ENCODE data around the gene ZCCHC17. TPM values are rescaled to one million over a fixed set of nuclear protein-coding genes. Genes with fewer than 3 reads are reported as not detected.

Gene ZCCHC17
- total RNA-seq, 1 donor from 2014 or later: 17.4 TPM

DNA sequence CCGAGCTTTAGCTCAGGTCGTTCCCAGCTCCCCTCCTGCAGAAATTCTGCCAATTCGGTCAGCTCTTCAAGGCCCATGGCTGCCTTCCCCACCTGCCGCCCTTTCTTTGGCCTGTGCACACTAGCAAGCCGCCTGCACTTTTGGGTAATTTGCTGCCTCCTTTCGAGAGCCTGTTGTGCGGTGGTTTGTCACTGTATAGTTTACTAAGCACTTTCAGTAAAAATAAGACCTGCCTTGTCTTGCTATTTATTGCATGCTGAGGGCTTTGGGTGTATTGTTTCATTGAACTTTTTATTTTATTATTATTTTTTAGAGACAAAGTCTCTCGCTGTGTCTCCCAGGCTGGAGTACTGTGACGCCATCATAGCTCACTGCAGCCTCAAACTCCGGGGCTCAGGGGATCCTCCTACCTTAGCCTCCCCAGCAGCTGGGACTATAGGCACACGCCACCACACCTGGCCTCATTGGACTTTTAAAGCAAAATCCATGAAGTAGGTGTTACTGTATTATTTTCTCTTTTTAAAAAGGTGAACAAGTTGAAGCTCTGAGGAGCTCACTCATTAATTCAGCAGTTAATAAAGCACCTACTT, 77.2 kb downstream of the ZCCHC17 start:
- Histone ChIP-seq H3K27me3 (no peaks in the 10 kb centered on the region), H3K36me3 (no peaks in the 10 kb centered on the region), H3K9me3 (no peaks in the 10 kb centered on the region), H3K4me1 (peaks cover 47% of the 10 kb centered on the region), H3K4me3 (peak overlapping the region; percentile 47 to 66), H3K27ac (peak overlapping the region; percentile 91)
- no peak for DNase-seq (ENCODE audit: extremely low spot score in 2 of 2)
- TF ChIP-seq POLR2AphosphoS5 (IDR thresholded peaks at IDR 0.05; ENCODE audit: insufficient read depth in 1 of 2, low read depth in 1 of 2) (no peak), POLR2A (IDR thresholded peaks at IDR 0.05) (no peak)
- TF ChIP-seq, protein P1, sequence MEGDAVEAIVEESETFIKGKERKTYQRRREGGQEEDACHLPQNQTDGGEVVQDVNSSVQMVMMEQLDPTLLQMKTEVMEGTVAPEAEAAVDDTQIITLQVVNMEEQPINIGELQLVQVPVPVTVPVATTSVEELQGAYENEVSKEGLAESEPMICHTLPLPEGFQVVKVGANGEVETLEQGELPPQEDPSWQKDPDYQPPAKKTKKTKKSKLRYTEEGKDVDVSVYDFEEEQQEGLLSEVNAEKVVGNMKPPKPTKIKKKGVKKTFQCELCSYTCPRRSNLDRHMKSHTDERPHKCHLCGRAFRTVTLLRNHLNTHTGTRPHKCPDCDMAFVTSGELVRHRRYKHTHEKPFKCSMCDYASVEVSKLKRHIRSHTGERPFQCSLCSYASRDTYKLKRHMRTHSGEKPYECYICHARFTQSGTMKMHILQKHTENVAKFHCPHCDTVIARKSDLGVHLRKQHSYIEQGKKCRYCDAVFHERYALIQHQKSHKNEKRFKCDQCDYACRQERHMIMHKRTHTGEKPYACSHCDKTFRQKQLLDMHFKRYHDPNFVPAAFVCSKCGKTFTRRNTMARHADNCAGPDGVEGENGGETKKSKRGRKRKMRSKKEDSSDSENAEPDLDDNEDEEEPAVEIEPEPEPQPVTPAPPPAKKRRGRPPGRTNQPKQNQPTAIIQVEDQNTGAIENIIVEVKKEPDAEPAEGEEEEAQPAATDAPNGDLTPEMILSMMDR (IDR thresholded peaks at IDR 0.05): no peak
- intact Hi-C loops (cut with DNase I): no loop called here

DNA sequence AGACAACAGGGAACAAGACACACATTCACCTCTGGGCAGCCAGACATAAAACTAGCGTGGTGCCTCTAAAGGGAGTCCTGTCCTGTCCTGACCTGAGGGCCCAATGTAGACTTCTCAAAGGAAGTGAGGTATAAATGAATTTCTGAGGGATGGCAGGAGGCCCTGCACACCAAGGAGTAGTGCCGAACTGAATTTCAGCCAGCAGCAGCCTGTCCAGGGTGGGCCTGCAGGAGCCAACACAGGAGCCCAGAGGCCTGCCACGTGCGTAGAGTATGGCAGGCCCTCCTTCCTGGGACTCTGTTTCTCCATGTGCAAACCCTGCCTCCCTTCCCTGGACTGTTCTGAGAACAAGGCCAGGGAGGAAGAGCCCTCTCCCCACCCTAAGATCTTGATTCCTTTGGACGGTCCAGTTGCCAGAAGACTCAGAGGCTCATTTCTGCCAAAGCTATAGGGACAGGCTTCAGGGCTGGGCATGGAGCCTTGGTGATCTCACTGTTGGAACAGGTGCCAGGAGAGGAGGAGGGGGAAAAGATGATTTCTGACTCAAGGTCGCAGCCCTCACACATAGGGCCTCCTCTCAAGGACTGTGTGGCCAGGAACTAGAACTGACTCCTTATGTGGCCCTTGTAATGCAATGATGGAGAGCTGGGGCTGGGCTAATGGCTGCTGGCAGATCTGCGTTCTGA, 77.8 kb downstream of the ZCCHC17 start:
- peak overlapping the region; percentile 91 for H3K27ac ChIP-seq
- H3K36me3 ChIP-seq: no peaks in the 10 kb centered on the region
- DNase-seq (ENCODE audit: extremely low spot score in 2 of 2): no peak
- intact Hi-C loops (cut with DNase I): no loop called here
- no peaks in the 10 kb centered on the region for H3K9me3 ChIP-seq
- peaks cover 46% of the 10 kb centered on the region for H3K4me1 ChIP-seq
- TF ChIP-seq, protein P1 (IDR thresholded peaks at IDR 0.05): no peak
- TF ChIP-seq POLR2A (IDR thresholded peaks at IDR 0.05) (no peak), POLR2AphosphoS5 (IDR thresholded peaks at IDR 0.05; ENCODE audit: insufficient read depth in 1 of 2, low read depth in 1 of 2) (no peak)
- no peak overlapping the region for H3K4me3 ChIP-seq
- no peaks in the 10 kb centered on the region for H3K27me3 ChIP-seq

DNA sequence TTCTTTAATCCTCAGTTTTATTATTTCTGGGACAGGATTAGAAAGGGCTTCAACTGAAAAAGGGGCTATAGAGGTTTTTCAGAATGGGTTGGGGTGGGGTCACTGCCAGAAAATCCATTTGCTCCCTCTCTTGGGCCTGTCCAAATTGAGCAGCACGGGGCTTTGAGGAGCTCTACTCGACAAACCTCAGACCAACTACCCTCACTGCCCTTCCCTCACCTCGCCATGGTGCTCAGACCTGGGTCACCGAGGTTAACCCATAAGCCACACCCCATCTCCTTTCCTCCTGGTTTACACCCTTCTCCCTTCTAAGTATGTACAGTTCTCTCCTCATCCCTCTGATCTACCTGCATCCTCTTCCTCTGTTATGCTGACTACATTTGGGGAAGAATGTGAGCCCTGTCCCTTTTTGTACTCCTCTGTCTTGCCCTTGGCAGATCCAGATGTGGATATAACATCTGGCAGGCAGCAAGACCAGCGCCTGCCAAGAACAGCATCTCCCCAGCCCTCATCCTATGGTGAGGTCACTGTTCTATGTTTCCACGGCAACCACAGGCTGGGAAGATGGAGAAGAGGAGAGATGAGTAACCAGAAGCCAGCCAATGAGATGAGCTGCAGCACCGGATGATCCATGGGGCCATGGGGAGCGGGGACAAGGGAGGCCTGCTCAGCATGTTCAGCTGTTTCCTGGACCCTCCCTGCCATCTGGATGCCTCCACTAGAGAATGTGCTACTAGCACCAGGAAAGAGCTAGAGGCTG, 79.7 kb downstream of the ZCCHC17 start:
- TF ChIP-seq POLR2AphosphoS5 (IDR thresholded peaks at IDR 0.05; ENCODE audit: insufficient read depth in 1 of 2, low read depth in 1 of 2) (no peak), POLR2A (IDR thresholded peaks at IDR 0.05) (no peak)
- TF ChIP-seq, protein P1 (IDR thresholded peaks at IDR 0.05): no peak
- intact Hi-C loops (cut with DNase I): no loop called here
- H3K4me3 ChIP-seq: no peak overlapping the region
- peaks cover 37% of the 10 kb centered on the region for H3K4me1 ChIP-seq
- no peaks in the 10 kb centered on the region for H3K27me3 ChIP-seq
- no peaks in the 10 kb centered on the region for H3K9me3 ChIP-seq
- no peaks in the 10 kb centered on the region for H3K36me3 ChIP-seq
- no peak for DNase-seq (ENCODE audit: extremely low spot score in 2 of 2)
- no peak overlapping the region for H3K27ac ChIP-seq

DNA sequence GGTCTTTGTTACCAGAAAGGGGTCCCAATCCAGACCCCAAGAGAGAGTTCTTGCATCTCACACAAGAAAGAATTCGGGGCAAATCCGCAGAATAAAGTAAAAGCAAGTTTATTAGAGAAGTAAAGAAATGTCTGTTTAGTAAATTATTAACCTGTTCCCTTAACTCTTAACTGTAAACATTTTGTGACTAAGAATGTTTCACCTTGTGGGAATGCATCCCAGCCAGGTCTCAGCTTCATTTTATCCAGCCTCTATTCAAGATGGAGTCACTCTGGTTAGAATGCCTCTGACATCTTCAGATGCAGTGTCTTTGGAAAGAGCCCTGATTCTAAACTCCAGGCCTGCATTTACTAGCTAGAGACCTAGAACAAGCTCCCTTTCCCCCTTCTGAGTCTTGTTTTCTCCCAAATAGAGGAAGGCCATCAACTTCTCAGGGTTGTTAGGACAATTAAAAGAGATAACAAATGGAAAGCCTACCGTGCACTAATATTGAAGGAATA, 80.6 kb downstream of the ZCCHC17 start:
- intact Hi-C loops (cut with DNase I): no loop called here
- H3K27ac ChIP-seq: no peak overlapping the region
- peaks cover 28% of the 10 kb centered on the region for H3K4me1 ChIP-seq
- TF ChIP-seq, protein P1 (IDR thresholded peaks at IDR 0.05): no peak
- no peak for TF ChIP-seq POLR2AphosphoS5 (IDR thresholded peaks at IDR 0.05; ENCODE audit: insufficient read depth in 1 of 2, low read depth in 1 of 2)
- no peak for TF ChIP-seq POLR2A (IDR thresholded peaks at IDR 0.05)
- no peak overlapping the region for H3K4me3 ChIP-seq
- H3K27me3 ChIP-seq: no peaks in the 10 kb centered on the region
- no peaks in the 10 kb centered on the region for H3K9me3 ChIP-seq
- H3K36me3 ChIP-seq: no peaks in the 10 kb centered on the region
- DNase-seq (ENCODE audit: extremely low spot score in 2 of 2): no peak

All from vagina (tissue), 2 donors.